ENCODE measurements around the gene SIRT5.

GRCh38 chr6:13638626-13639025 lies 64.2 kb downstream of the SIRT5 start:
- TF ChIP-seq, protein P1, sequence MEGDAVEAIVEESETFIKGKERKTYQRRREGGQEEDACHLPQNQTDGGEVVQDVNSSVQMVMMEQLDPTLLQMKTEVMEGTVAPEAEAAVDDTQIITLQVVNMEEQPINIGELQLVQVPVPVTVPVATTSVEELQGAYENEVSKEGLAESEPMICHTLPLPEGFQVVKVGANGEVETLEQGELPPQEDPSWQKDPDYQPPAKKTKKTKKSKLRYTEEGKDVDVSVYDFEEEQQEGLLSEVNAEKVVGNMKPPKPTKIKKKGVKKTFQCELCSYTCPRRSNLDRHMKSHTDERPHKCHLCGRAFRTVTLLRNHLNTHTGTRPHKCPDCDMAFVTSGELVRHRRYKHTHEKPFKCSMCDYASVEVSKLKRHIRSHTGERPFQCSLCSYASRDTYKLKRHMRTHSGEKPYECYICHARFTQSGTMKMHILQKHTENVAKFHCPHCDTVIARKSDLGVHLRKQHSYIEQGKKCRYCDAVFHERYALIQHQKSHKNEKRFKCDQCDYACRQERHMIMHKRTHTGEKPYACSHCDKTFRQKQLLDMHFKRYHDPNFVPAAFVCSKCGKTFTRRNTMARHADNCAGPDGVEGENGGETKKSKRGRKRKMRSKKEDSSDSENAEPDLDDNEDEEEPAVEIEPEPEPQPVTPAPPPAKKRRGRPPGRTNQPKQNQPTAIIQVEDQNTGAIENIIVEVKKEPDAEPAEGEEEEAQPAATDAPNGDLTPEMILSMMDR (conservative IDR thresholded peaks at IDR 0.05 in 1 of 2, IDR thresholded peaks at IDR 0.05 in 1 of 2; ENCODE audit: extremely low read depth in 1 of 2, insufficient read depth in 1 of 2, low read depth in 1 of 2, low read length in 2 of 2), result no peak
- TF ChIP-seq EZH2 (IDR thresholded peaks at IDR 0.05; ENCODE audit: borderline replicate concordance, low read length), result no peak
